HepG2 (cell line): ENCODE measurements around the gene GNG3. TPM values are rescaled to one million over a fixed set of nuclear protein-coding genes. Genes with fewer than 3 reads are reported as not detected.

ENCODE experiments used
- CREM ChIP-seq, 2 experiments: sonication (generic) in 1 of 2; formaldehyde crosslinking in 1 of 2; IDR thresholded peaks; 2 replicates each; pipeline versions ENCODE4 v1.4.0 to v1.6.1; 2016 to 2020; ENCODE audit warnings: antibody characterized with exemption in 1 of 2, mild to moderate bottlenecking in 1 of 2, missing genetic modification reagents in 1 of 2
- GATAD2A ChIP-seq: IDR thresholded peaks from 2 replicates; pipeline ENCODE4 v1.6.1; 2016
- HMG20B ChIP-seq: conservative IDR thresholded peaks from 2 replicates; pipeline ENCODE4 v1.6.1; 2016; ENCODE audit warnings: missing genetic modification reagents, missing compliant biosample characterization
- HNRNPL ChIP-seq: fragments of 200-400 bp; formaldehyde crosslinking; IDR thresholded peaks from 2 replicates; pipeline ENCODE4 v1.6.1; 2017; ENCODE audit warnings: mild to moderate bottlenecking, low read depth, low read length
- ISX ChIP-seq: sonication (generic); formaldehyde crosslinking; conservative IDR thresholded peaks from 2 replicates; pipeline ENCODE4 v1.5.0; 2020; ENCODE audit warnings: missing genetic modification reagents
- JUNB ChIP-seq: sonication (generic); formaldehyde crosslinking; IDR thresholded peaks from 2 replicates; pipeline ENCODE4 v1.8.0; 2022; ENCODE audit warnings: missing genetic modification reagents, mild to moderate bottlenecking, borderline replicate concordance
- KDM1A ChIP-seq: IDR thresholded peaks from 2 replicates; pipeline ENCODE4 v1.6.1; 2016; ENCODE audit warnings: missing compliant biosample characterization
- KDM6A ChIP-seq: IDR thresholded peaks from 2 replicates; pipeline ENCODE4 v1.6.1; 2016; ENCODE audit warnings: low read depth
- MIER3 ChIP-seq: IDR thresholded peaks from 2 replicates; pipeline ENCODE4 v1.6.1; 2016; ENCODE audit warnings: missing compliant biosample characterization, borderline replicate concordance
- MTA3 ChIP-seq: sonication (generic); formaldehyde crosslinking; IDR thresholded peaks from 2 replicates; pipeline ENCODE4 v1.4.0; 2020; ENCODE audit warnings: missing genetic modification reagents
- NFE2L2 ChIP-seq: fragments of 150-350 bp; IDR thresholded peaks from 2 replicates; pipeline ENCODE4 v1.6.1; 2014; ENCODE audit warnings: low read length
- PHF20 ChIP-seq: sonication (generic); formaldehyde crosslinking; IDR thresholded peaks from 2 replicates; pipeline ENCODE4 v1.5.0; 2020; ENCODE audit warnings: mild to moderate bottlenecking, missing genetic modification reagents
- POLR2AphosphoS2 ChIP-seq: IDR thresholded peaks from 2 replicates; pipeline ENCODE4 v1.6.1; 2011; ENCODE audit warnings: low read depth, low read length, improper control_type of control experiment
- SMAD3 ChIP-seq: sonication (generic); formaldehyde crosslinking; IDR thresholded peaks from 2 replicates; pipeline ENCODE4 v1.4.0; 2020; ENCODE audit warnings: missing genetic modification reagents
- SMYD3 ChIP-seq: sonication (generic); formaldehyde crosslinking; IDR thresholded peaks from 2 replicates; pipeline ENCODE4 v1.8.1; 2023; ENCODE audit warnings: mild to moderate bottlenecking, missing genetic modification reagents
- SP5 ChIP-seq: IDR thresholded peaks from 2 replicates; pipeline ENCODE4 v1.6.1; 2016; ENCODE audit warnings: low read depth, borderline replicate concordance
- TAF15 ChIP-seq: fragments of 200-400 bp; formaldehyde crosslinking; IDR thresholded peaks from one replicate; pipeline ENCODE4 v1.6.1; 2018; ENCODE audit warnings: mild to moderate bottlenecking, low read depth, low read length; ENCODE audit not compliant: poor library complexity, severe bottlenecking
- ZFP41 ChIP-seq: sonication (generic); formaldehyde crosslinking; IDR thresholded peaks from 2 replicates; pipeline ENCODE4 v1.4.0; 2020; ENCODE audit warnings: mild to moderate bottlenecking, missing genetic modification reagents, borderline replicate concordance
- ZHX1 ChIP-seq: sonication (generic); formaldehyde crosslinking; IDR thresholded peaks from 2 replicates; pipeline ENCODE4 v1.8.1; 2022; ENCODE audit warnings: low read depth, mild to moderate bottlenecking, missing genetic modification reagents
- ZNF205 ChIP-seq: IDR thresholded peaks from 2 replicates; pipeline ENCODE4 v1.6.1; 2018; ENCODE audit warnings: missing biosample characterization, missing genetic modification reagents
- ZNF335 ChIP-seq: sonication (generic); formaldehyde crosslinking; IDR thresholded peaks from 2 replicates; pipeline ENCODE4 v1.4.0; 2020; ENCODE audit warnings: missing genetic modification reagents
- ZNF562 ChIP-seq: sonication (generic); formaldehyde crosslinking; IDR thresholded peaks from 2 replicates; pipeline ENCODE4 v1.8.0; 2022; ENCODE audit warnings: missing genetic modification reagents, borderline replicate concordance
- ZNF569 ChIP-seq: sonication (generic); formaldehyde crosslinking; IDR thresholded peaks from 2 replicates; pipeline ENCODE4 v1.5.0; 2020; ENCODE audit warnings: mild to moderate bottlenecking, missing genetic modification reagents, moderate library complexity, borderline replicate concordance
- ZNF703 ChIP-seq: sonication (generic); formaldehyde crosslinking; IDR thresholded peaks from 2 replicates; pipeline ENCODE4 v1.5.1; 2020; ENCODE audit warnings: missing genetic modification reagents, mild to moderate bottlenecking, moderate library complexity, borderline replicate concordance
- ZNF720 ChIP-seq: sonication (generic); formaldehyde crosslinking; IDR thresholded peaks from 2 replicates; pipeline ENCODE4 v1.4.0; 2020; ENCODE audit warnings: missing genetic modification reagents
- polyA plus RNA-seq, 8 experiments: library from polyadenylated mRNA; depleted of rRNA in 3 of 8; stranded (reverse) in 7 of 8; unstranded in 1 of 8; fragments of >200 nt; fragmentation: Illumina TruSeq in 4 of 8; extraction: Trizol in 4 of 8; gene quantifications; 2 replicates each; pipeline versions ENCODE4 v1.2.1 to v1.2.3, GENCODE V29; 2011 to 2016; ENCODE audit warnings: low read depth in 4 of 8, missing spikeins in 1 of 8, mixed read lengths in 1 of 8; ENCODE audit not compliant: insufficient read depth in 1 of 8
- total RNA-seq, 5 experiments: library from RNA; depleted of rRNA; stranded (reverse); fragments of >200 nt; fragmentation: Illumina TruSeq; extraction: Trizol; gene quantifications; 2 replicates each; pipeline ENCODE4 v1.2.3, GENCODE V29; 2016; ENCODE audit warnings: low read depth in 1 of 5

Gene GNG3
- total and polyA plus RNA-seq, 2 of the 13 experiments (the other 11 are each of a cell fraction or from before 2014, with no cell fraction given) = not detected

GRCh38 chr11:62678770-62679696 lies 28.4 kb upstream of the GNG3 start, which contains the start of gene UBXN1 (continued):
- TF ChIP-seq ZHX1 (CRISPR knock-in tag) = no peak
- peak; percentile 72; the same call in 1 of the 2 replicates for TF ChIP-seq GATAD2A (CRISPR knock-in tag)
- TF ChIP-seq MTA3 (CRISPR knock-in tag) = no peak
- TF ChIP-seq ZNF720 (CRISPR knock-in tag) = no peak
- no peak; the same call in 1 of the 2 replicates for TF ChIP-seq ZNF205 (CRISPR knock-in tag)
- no peak for TF ChIP-seq ISX (CRISPR knock-in tag)
- peak; percentile 77 for TF ChIP-seq TAF15
- no peak for TF ChIP-seq KDM1A (CRISPR knock-in tag)
- no peak for TF ChIP-seq JUNB (CRISPR knock-in tag)
- no peak for TF ChIP-seq ZNF569 (CRISPR knock-in tag)
- TF ChIP-seq ZNF703 (CRISPR knock-in tag) = peak; percentile 73; the same call in 1 of the 2 replicates
- TF ChIP-seq NFE2L2 = no peak
- TF ChIP-seq POLR2AphosphoS2 = no peak
- peak; percentile 79; the same call in 1 of the 2 replicates for TF ChIP-seq ZFP41 (CRISPR knock-in tag)
- TF ChIP-seq HMG20B (CRISPR knock-in tag) = 0 out of 2 replicates have a peak, but pooled peaks have one; percentile 8
- peak; percentile 84 for TF ChIP-seq SMAD3 (CRISPR knock-in tag)
- TF ChIP-seq MIER3 (CRISPR knock-in tag) = peak; percentile 51; the same call in 1 of the 2 replicates
- peak; percentile 22; the same call in 1 of the 2 replicates for TF ChIP-seq SP5 (CRISPR knock-in tag)
- TF ChIP-seq ZNF562 (CRISPR knock-in tag) = no peak
- peak; percentile 21; the same call in 1 of the 2 replicates for TF ChIP-seq ZNF335 (CRISPR knock-in tag)
- no peak for TF ChIP-seq KDM6A (CRISPR knock-in tag)
- peak; percentile 97 for TF ChIP-seq PHF20 (CRISPR knock-in tag)
- TF ChIP-seq HNRNPL = peak; percentile 69; the same call in 1 of the 2 replicates
- peak; percentile 70; the same call in 1 of the 2 replicates for TF ChIP-seq CREM (IDR thresholded peaks at IDR 0.05)
- no peak for TF ChIP-seq CREM (CRISPR knock-in tag; IDR thresholded peaks at IDR 0.05)
- TF ChIP-seq SMYD3 (CRISPR knock-in tag) = 0 out of 2 replicates have a peak, but pooled peaks have one; percentile 44
